Testis (tissue), 2 donors: ENCODE results near the gene TMEM126A.

Experiments used
- CTCF ChIP-seq, 3 experiments: fragments of 450-650 bp in 2 of 3; fragments of 200-600 bp in 1 of 3; sonication (generic) in 1 of 3; IDR thresholded peaks; one replicate each; pipeline ENCODE4 v1.5.1; 2016 to 2019; ENCODE audit warnings: antibody characterized with exemption in 3 of 3, mild to moderate bottlenecking in 2 of 3, moderate library complexity in 1 of 3
- POLR2A ChIP-seq: fragments of 450-650 bp; IDR thresholded peaks from one replicate; pipeline ENCODE4 v1.6.1; 2017; ENCODE audit warnings: antibody characterized with exemption, mild to moderate bottlenecking, moderate library complexity

GRCh38 chr11:85694385-85694980 lies 46.7 kb downstream of the TMEM126A start:
- TF ChIP-seq CTCF (IDR thresholded peaks at IDR 0.05) (no peak), POLR2A (no peak)
